H9 (cell line): ENCODE results near the gene ZNF784. TPM values are rescaled to one million over a fixed set of nuclear protein-coding genes. Genes with fewer than 3 reads are reported as not detected.

Source experiments
- DNase-seq: peaks from one replicate; pipeline ENCODE4 v3.0.0-alpha.2; 2017
- H2AFZ ChIP-seq: one replicate; pipeline ENCODE4 v1.6.1; 2013; ENCODE audit warnings: mild to moderate bottlenecking, low read length, control low read depth, moderate library complexity
- H2AK5ac ChIP-seq: 2 replicates; pipeline ENCODE4 v1.6.1; 2013; ENCODE audit warnings: low read length, control low read depth, mixed read lengths; ENCODE audit not compliant: insufficient read length
- H2BK120ac ChIP-seq: one replicate; pipeline ENCODE4 v1.6.1; 2013; ENCODE audit warnings: low read depth, mild to moderate bottlenecking, low read length, control low read depth, inconsistent platforms; ENCODE audit not compliant: poor library complexity, severe bottlenecking
- H2BK12ac ChIP-seq: 2 replicates; pipeline ENCODE4 v1.6.1; 2013; ENCODE audit warnings: low read length, control low read depth, mixed read lengths, low read depth; ENCODE audit not compliant: insufficient read length
- H2BK15ac ChIP-seq: 2 replicates; pipeline ENCODE4 v1.6.1; 2013; ENCODE audit warnings: low read depth, low read length, control low read depth
- H2BK20ac ChIP-seq: one replicate; pipeline ENCODE4 v1.6.1; 2013; ENCODE audit warnings: low read depth, mild to moderate bottlenecking, low read length, control low read depth, inconsistent platforms; ENCODE audit not compliant: poor library complexity, severe bottlenecking
- H2BK5ac ChIP-seq: 2 replicates; pipeline ENCODE4 v1.6.1; 2013; ENCODE audit warnings: low read length, control low read depth, mixed read lengths; ENCODE audit not compliant: insufficient read length
- H3K14ac ChIP-seq: 2 replicates; pipeline ENCODE4 v1.6.1; 2013; ENCODE audit warnings: low read length, control low read depth; ENCODE audit not compliant: insufficient read depth
- H3K18ac ChIP-seq: 2 replicates; pipeline ENCODE4 v1.6.1; 2013; ENCODE audit warnings: low read depth, mild to moderate bottlenecking, mixed read lengths, low read length, control low read depth; ENCODE audit not compliant: insufficient read length
- H3K23ac ChIP-seq: 2 replicates; pipeline ENCODE4 v1.6.1; 2013; ENCODE audit warnings: low read length, control low read depth, mixed read lengths, low read depth; ENCODE audit not compliant: insufficient read length
- H3K23me2 ChIP-seq: 2 replicates; pipeline ENCODE4 v1.6.1; 2013; ENCODE audit warnings: low read depth, mild to moderate bottlenecking, mixed read lengths, low read length, control low read depth; ENCODE audit not compliant: insufficient read length, poor library complexity, severe bottlenecking
- H3K27ac ChIP-seq: 2 replicates; pipeline ENCODE4 v1.5.1; 2013; ENCODE audit warnings: low read length, control low read depth, mixed read lengths, low read depth; ENCODE audit not compliant: insufficient read length
- H3K27me3 ChIP-seq: 2 replicates; pipeline ENCODE4 v1.6.1; 2013; ENCODE audit warnings: low read length, control low read depth, inconsistent platforms; ENCODE audit not compliant: insufficient read depth
- H3K4ac ChIP-seq: 2 replicates; pipeline ENCODE4 v1.6.1; 2013; ENCODE audit warnings: low read depth, mild to moderate bottlenecking, control low read depth, inconsistent platforms, low read length, moderate library complexity
- H3K4me1 ChIP-seq: 2 replicates; pipeline ENCODE4 v1.6.1; 2013; ENCODE audit warnings: low read length, control low read depth, inconsistent platforms; ENCODE audit not compliant: insufficient read depth
- H3K4me2 ChIP-seq: 2 replicates; pipeline ENCODE4 v1.6.1; 2013; ENCODE audit warnings: low read length, control low read depth, mixed read lengths; ENCODE audit not compliant: insufficient read length, insufficient read depth
- H3K56ac ChIP-seq: 2 replicates; pipeline ENCODE4 v1.6.1; 2013; ENCODE audit warnings: low read depth, mild to moderate bottlenecking, mixed read lengths, low read length, control low read depth; ENCODE audit not compliant: insufficient read length
- H3K79me1 ChIP-seq: 2 replicates; pipeline ENCODE4 v1.6.1; 2013; ENCODE audit warnings: low read depth, mild to moderate bottlenecking, moderate library complexity, low read length, control low read depth, inconsistent platforms; ENCODE audit not compliant: insufficient read depth, poor library complexity, severe bottlenecking
- H3K79me2 ChIP-seq: 2 replicates; pipeline ENCODE4 v1.6.1; 2013; ENCODE audit warnings: low read length, control low read depth, inconsistent platforms; ENCODE audit not compliant: insufficient read depth
- H3K9ac ChIP-seq: 2 replicates; pipeline ENCODE4 v1.6.1; 2013; ENCODE audit warnings: low read length, control low read depth, mixed read lengths; ENCODE audit not compliant: insufficient read length; ENCODE audit errors: extremely low read depth
- H3K9me3 ChIP-seq: one replicate; pipeline ENCODE4 v1.6.1; 2013; ENCODE audit warnings: low read depth, low read length, inconsistent platforms; ENCODE audit not compliant: control insufficient read depth
- H3T11ph ChIP-seq: one replicate; pipeline ENCODE4 v1.6.1; 2013; ENCODE audit warnings: mild to moderate bottlenecking, low read length, control low read depth, inconsistent platforms
- H4K20me1 ChIP-seq: one replicate; pipeline ENCODE4 v1.6.1; 2013; ENCODE audit not compliant: control insufficient read depth, insufficient read length, insufficient read depth
- H4K5ac ChIP-seq: 2 replicates; pipeline ENCODE4 v1.6.1; 2013; ENCODE audit warnings: low read depth, mild to moderate bottlenecking, mixed read lengths, low read length, control low read depth; ENCODE audit not compliant: insufficient read length
- H4K8ac ChIP-seq: replicated peaks from 2 replicates; pipeline ENCODE4 v1.6.1; 2013; ENCODE audit warnings: low read length, control low read depth, mixed read lengths, low read depth; ENCODE audit not compliant: insufficient read length
- H4K91ac ChIP-seq: 2 replicates; pipeline ENCODE4 v1.6.1; 2013; ENCODE audit warnings: low read depth, mild to moderate bottlenecking, moderate library complexity, mixed read lengths, low read length, control low read depth; ENCODE audit not compliant: insufficient read length
- H3K27ac Mint-ChIP-seq, 3 experiments: 2 replicates in 2 of 3; 3 replicates in 1 of 3; pipeline ENCODE4 v1.8.0; 2020 to 2021; ENCODE audit warnings: mixed read lengths in 3 of 3, mild to moderate bottlenecking in 1 of 3, moderate library complexity in 1 of 3
- H3K27me3 Mint-ChIP-seq: 2 replicates; pipeline ENCODE4 v1.8.0; 2021; ENCODE audit warnings: low read depth, mild to moderate bottlenecking, moderate library complexity, mixed read lengths
- H3K36me3 Mint-ChIP-seq, 3 experiments: 2 replicates in 2 of 3; 3 replicates in 1 of 3; pipeline ENCODE4 v1.8.0; 2020 to 2021; ENCODE audit warnings: low read depth in 3 of 3, mixed read lengths in 3 of 3; ENCODE audit not compliant: insufficient read depth in 1 of 3
- H3K4me1 Mint-ChIP-seq, 2 experiments: 2 replicates each; pipeline ENCODE4 v1.8.0; 2020; ENCODE audit warnings: mixed read lengths in 2 of 2
- H3K4me3 Mint-ChIP-seq, 2 experiments: 2 replicates in 1 of 2; 3 replicates in 1 of 2; pipeline ENCODE4 v1.8.0; 2020 to 2021; ENCODE audit warnings: mild to moderate bottlenecking in 2 of 2, mixed read lengths in 2 of 2, moderate library complexity in 1 of 2
- H3K9me3 Mint-ChIP-seq, 2 experiments: 2 replicates in 1 of 2; 3 replicates in 1 of 2; pipeline ENCODE4 v1.8.0; 2020; ENCODE audit warnings: mild to moderate bottlenecking in 2 of 2, mixed read lengths in 2 of 2, moderate library complexity in 1 of 2
- WGBS: extraction: QIAGEN DNeasy Blood & Tissue Kit; methylation state at CpG from one replicate; pipeline ENCODE4 v1.1.7; 2013; ENCODE audit warnings: missing lambda C conversion rate, low lambda C conversion rate, mixed read lengths; ENCODE audit not compliant: insufficient read length; ENCODE audit errors: extremely low coverage; 5-methylcytosine and 5-hydroxymethylcytosine counted together
- total RNA-seq: library from RNA; stranded (reverse); gene quantifications from 2 replicates; pipeline ENCODE4 v1.2.1, GENCODE V29; 2021
- TF ChIP-seq, protein P1 (sequence below): fragments of 200-600 bp; sonication (generic); conservative IDR thresholded peaks from 3 replicates; pipeline ENCODE4 v1.8.0; 2021; ENCODE audit warnings: antibody characterized with exemption, mild to moderate bottlenecking

ZNF784 gene
- total RNA-seq, 1 experiment from 2014 or later, result 10.7 TPM

DNA sequence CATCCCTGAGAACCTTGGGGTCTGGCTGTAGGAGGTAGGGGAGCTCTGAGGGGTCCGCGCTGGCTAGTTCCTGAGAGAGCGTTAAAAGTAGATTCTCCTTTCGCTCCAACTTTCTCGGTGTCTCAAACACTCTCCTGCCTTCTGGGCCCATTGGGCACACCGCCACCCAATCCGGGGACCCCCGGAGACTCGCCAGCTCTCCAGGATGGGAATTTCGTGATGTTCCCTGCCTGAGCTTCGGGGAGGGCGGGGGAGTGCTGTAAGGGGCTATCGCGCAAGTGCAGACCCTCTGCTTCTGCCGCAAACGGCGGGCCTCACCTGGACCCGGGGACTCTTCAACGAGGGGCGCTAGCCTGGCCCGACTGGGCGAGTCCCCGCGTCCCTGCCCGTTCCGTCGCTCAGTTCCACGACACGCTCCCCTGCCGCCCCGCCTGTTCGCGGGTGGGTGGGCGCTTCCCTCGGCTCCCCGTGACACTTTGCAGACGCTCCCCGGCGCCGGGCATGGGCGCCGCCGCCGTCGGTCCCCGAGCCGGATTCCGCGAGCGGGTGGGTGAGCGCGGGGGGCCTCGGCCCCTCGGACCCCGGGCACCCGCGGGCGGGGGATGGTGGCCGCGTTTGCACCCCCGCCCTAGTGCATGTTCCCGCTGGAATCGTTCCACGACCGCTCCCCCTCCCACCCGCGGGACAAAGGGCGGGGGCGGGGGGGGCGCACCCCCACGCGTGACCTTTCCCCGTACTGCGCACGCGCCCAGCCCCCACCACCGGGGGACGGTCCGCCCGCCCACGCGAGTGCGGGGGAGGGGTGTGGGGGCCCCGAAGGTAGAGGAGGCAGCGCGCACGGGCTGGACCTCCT is 23.6 kb upstream of the ZNF784 start, which contains the start of gene CCDC106:
Gene CCDC106 (plus strand): TSS at position 481 of the 853 bp plus-strand sequence. CDS start 835 bp downstream, outside the sequence.
- H3K23me2 ChIP-seq, result peaks cover 25% of the 10 kb centered on the region
- no peak within 1 kb of the TSS for H3K4ac ChIP-seq
- no peak within 1 kb of the TSS for H3T11ph ChIP-seq
- peak within 1 kb of the TSS; percentile 91 for H3K4me2 ChIP-seq
- TF ChIP-seq, protein P1, sequence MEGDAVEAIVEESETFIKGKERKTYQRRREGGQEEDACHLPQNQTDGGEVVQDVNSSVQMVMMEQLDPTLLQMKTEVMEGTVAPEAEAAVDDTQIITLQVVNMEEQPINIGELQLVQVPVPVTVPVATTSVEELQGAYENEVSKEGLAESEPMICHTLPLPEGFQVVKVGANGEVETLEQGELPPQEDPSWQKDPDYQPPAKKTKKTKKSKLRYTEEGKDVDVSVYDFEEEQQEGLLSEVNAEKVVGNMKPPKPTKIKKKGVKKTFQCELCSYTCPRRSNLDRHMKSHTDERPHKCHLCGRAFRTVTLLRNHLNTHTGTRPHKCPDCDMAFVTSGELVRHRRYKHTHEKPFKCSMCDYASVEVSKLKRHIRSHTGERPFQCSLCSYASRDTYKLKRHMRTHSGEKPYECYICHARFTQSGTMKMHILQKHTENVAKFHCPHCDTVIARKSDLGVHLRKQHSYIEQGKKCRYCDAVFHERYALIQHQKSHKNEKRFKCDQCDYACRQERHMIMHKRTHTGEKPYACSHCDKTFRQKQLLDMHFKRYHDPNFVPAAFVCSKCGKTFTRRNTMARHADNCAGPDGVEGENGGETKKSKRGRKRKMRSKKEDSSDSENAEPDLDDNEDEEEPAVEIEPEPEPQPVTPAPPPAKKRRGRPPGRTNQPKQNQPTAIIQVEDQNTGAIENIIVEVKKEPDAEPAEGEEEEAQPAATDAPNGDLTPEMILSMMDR, result no peak
- peaks cover 7% of the 10 kb centered on the region; the same call in 1 of the 2 replicates for H3K79me2 ChIP-seq
- H2BK12ac ChIP-seq, result no peak within 1 kb of the TSS
- H3K79me1 ChIP-seq, result peaks cover 3% of the 10 kb centered on the region
- H3K18ac ChIP-seq, result peak within 1 kb of the TSS; percentile 96
- no peak within 1 kb of the TSS; the same call in 1 of the 2 replicates for H2BK15ac ChIP-seq
- no peak within 1 kb of the TSS for H2BK120ac ChIP-seq
- DNase-seq, result peak; percentile 86
- peak within 1 kb of the TSS; percentile 97 for H3K14ac ChIP-seq
- H3K36me3 Mint-ChIP-seq, result peaks cover 21 to 57% (median 46%) of the 10 kb centered on the region in 3 experiments
- H2AFZ ChIP-seq, result no peak within 1 kb of the TSS
- no peaks in the 10 kb centered on the region for H3K9me3 ChIP-seq
- no peaks in the 10 kb centered on the region for H3K4me1 ChIP-seq
- H2BK5ac ChIP-seq, result no peak within 1 kb of the TSS
- H3K4me3 Mint-ChIP-seq, result peak within 1 kb of the TSS; percentile 76 to 89
- H2BK20ac ChIP-seq, result no peak within 1 kb of the TSS
- H3K4me1 Mint-ChIP-seq, result peaks cover 19 to 33% of the 10 kb centered on the region in 2 experiments
- H3K9me3 Mint-ChIP-seq, result peaks cover 0 to 3% of the 10 kb centered on the region in 2 experiments; a peak in 3 of 5 replicates
- H3K27ac Mint-ChIP-seq, result peak within 1 kb of the TSS; percentile 85 to 97 (median 90); a peak in 6 of 7 replicates
- no peak within 1 kb of the TSS for H3K23ac ChIP-seq
- no peak within 1 kb of the TSS for H3K27ac ChIP-seq
- peaks cover 5% of the 10 kb centered on the region for H4K20me1 ChIP-seq
- WGBS, result no CpG with 5 or more reads among the region's 87 CpGs
- H3K56ac ChIP-seq, result no peak within 1 kb of the TSS
- no peak within 1 kb of the TSS for H4K91ac ChIP-seq
- H4K5ac ChIP-seq, result no peak within 1 kb of the TSS
- H4K8ac ChIP-seq, result no peak within 1 kb of the TSS
- no peak within 1 kb of the TSS for H2AK5ac ChIP-seq
- H3K9ac ChIP-seq, result peak within 1 kb of the TSS; percentile 63
- H3K27me3 ChIP-seq, result no peaks in the 10 kb centered on the region
- peaks cover 1% of the 10 kb centered on the region; the same call in 1 of the 2 replicates for H3K27me3 Mint-ChIP-seq
